HL-60 (cell line): ENCODE measurements around the gene HOXB7.

Experiments
- DNase-seq, 2 experiments: peaks; one replicate each; pipeline ENCODE4 v3.0.0-alpha.2; 2010 to 2020; ENCODE audit warnings: low read depth in 1 of 2, low spot score in 1 of 2
- H3K27ac ChIP-seq: fragments of 250-450 bp; sonication (Bioruptor Pico); replicated peaks from 2 replicates; pipeline ENCODE4 v1.5.1; 2020; ENCODE audit warnings: mild to moderate bottlenecking, moderate library complexity
- H3K27me3 ChIP-seq: fragments of 250-450 bp; sonication (Bioruptor Pico); 2 replicates; pipeline ENCODE4 v1.5.1; 2021; ENCODE audit warnings: mild to moderate bottlenecking, moderate library complexity; ENCODE audit not compliant: insufficient read depth, poor library complexity, severe bottlenecking
- H3K4me3 ChIP-seq: replicated peaks from 2 replicates; pipeline ENCODE4 v1.5.1; 2011; ENCODE audit warnings: mild to moderate bottlenecking, control low read depth, low read length; ENCODE audit not compliant: insufficient read depth
- CTCF ChIP-seq: IDR thresholded peaks from one replicate; pipeline ENCODE4 v1.5.1; 2011; ENCODE audit warnings: low read length, control low read depth, inconsistent platforms; ENCODE audit not compliant: insufficient read depth
- GABPA ChIP-seq: IDR thresholded peaks from 2 replicates; pipeline ENCODE4 v1.6.1; 2012; ENCODE audit warnings: low read depth
- POLR2AphosphoS5 ChIP-seq: IDR thresholded peaks from 2 replicates; pipeline ENCODE4 v1.6.1; 2012; ENCODE audit warnings: low read depth
- REST ChIP-seq: IDR thresholded peaks from 2 replicates; pipeline ENCODE4 v1.6.1; 2012; ENCODE audit warnings: low read depth; ENCODE audit not compliant: insufficient replicate concordance
- SPI1 ChIP-seq: IDR thresholded peaks from 2 replicates; pipeline ENCODE4 v1.6.1; 2012; ENCODE audit warnings: low read depth, mild to moderate bottlenecking, borderline replicate concordance

Gene HOXB7

GRCh38 chr17:48606892-48607614 lies 3.8 kb downstream of the HOXB7 start:
- no peak for TF ChIP-seq CTCF
- TF ChIP-seq POLR2AphosphoS5, result no peak
- no peak for TF ChIP-seq SPI1
- no peak for TF ChIP-seq REST
- TF ChIP-seq GABPA, result no peak
- Histone ChIP-seq H3K4me3 (no peak overlapping the region), H3K27me3 (peaks cover 71% of the 10 kb centered on the region), H3K27ac (no peak overlapping the region)
- no peak for DNase-seq

- no peak overlapping the region for H3K27ac ChIP-seq
These were observed 4.6 kb downstream of the HOXB7 start for GRCh38 chr17:48605991-48606891.

More at GRCh38 chr17:48605991-48606891, 4.6 kb downstream of the HOXB7 start:
- Histone ChIP-seq H3K27me3 (peaks cover 72% of the 10 kb centered on the region), H3K4me3 (no peak overlapping the region)
- TF ChIP-seq CTCF (no peak), SPI1 (no peak), REST (no peak), POLR2AphosphoS5 (no peak), GABPA (no peak)
- no peak for DNase-seq
